Activated CD4-positive, alpha-beta T cell treated with anti-CD3 and anti-CD28 coated beads for 24 hours (primary cell): Measurements from ENCODE around the gene EFCAB14.
"Not testable (repeated sequence)": the region's sequence is repeated elsewhere in the genome, so short reads cannot be mapped to it uniquely, and the experiment has no call there.

Source experiments
- DNase-seq, 2 donors: peaks; one replicate each; pipeline ENCODE4 v3.0.0-alpha.2; 2020; ENCODE audit warnings: low read depth in 2 of 2

The EFCAB14 gene

GRCh38 chr1:46684670-46685069 is 34.2 kb downstream of the EFCAB14 start:
- no peak for DNase-seq

- no peak for DNase-seq
Measured at GRCh38 chr1:46682064-46682463, 36.9 kb downstream of the EFCAB14 start.

- DNase-seq: no peak
Measured at GRCh38 chr1:46681333-46682034, 37.4 kb downstream of the EFCAB14 start.

GRCh38 chr1:46679789-46680573 is 38.9 kb downstream of the EFCAB14 start:
- DNase-seq: no peak

DNA sequence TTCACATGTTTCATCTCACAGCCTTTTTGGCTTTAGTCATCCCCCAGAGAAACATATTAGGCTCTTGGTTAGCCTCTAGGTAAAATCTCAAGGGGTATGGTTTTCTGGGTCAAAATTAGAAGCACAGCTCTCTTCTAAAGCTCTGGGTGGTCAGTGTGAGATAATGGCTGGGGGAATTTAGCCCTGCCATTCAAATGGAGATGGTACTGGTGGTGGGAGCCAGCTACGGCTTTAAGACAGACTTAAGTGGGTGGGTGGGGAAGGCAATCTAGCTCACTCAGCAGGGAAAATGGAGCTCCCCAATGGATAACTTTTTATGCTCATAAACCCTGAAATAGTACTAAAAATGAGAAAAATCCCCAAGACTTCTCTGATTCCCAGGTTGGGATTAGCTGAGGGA is 41.6 kb downstream of the EFCAB14 start:
- no peak for DNase-seq

DNA sequence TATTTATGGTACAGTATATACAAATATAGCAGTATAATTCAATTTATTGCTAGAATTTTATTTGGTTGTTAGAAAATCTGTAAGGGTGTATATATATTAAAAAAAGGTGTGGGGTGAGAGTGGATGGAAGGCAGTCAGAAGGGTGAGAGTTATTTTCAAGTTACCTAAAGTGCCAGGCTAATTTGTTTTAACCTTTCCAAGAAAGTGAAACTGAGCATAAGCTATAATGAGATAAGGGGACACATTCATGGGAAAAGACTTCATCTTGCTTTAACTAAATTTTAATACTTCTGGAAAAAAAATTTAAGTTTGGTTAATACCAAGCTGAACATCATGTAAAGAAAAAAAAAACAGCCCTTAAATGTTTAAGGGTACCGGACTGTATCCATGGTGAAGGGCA is 42.4 kb downstream of the EFCAB14 start:
- DNase-seq: no peak

DNA sequence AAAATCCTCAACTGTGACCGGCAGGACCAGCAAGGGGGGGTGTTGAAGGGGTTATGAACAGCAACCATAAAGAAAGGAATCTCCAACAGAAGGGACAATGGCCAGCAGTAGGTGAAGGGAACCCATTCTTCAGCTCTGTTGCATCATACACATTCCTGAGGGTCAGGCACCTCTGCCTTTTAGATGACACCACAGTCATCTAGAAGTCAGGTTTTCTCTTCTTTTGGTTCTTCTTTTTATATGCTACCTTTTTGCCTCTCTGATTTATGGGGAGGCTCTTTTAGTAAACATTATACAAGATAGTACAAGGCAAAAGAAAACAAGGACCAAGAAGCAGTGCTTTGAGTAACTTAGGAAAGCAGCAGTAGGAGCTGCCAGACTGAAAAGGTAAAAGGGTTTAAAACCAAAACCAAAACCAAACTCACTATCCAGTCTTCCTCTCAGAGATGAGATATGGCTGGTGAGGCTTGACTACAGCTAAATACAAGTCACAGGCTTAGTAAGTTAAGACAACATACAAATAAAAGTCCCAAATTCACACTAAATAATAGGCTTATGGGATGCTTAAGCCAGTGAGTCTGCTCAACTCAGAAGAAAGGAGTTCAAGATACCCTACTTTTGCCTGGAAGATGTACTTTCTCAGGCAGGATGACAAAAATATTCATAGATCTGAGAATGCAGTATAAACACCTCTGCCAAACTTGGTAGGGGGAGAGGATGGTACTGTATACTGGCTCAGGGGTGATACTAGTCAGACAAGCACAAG is 43.2 kb downstream of the EFCAB14 start:
- DNase-seq: no peak

DNA sequence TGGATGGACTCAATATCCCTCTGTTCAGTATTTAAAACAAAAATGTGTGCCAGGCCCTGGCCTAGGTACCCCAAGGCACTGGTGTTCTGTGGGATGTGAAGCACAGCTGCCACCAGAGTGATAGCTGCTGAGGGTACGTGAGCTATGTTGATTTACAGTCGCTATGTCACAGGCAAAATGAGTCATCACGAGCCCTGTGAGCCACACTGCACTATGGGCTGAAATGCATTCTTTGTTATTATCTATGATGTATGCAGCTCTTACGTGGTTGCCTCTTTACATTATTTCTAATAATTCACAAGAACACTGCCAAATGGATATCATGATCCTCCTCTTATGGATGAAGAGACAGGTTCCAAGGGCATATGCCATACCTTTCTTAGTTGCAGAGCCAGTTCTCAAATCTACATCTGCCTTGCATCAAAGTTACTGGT is 45.1 kb downstream of the EFCAB14 start:
- no peak for DNase-seq

DNA sequence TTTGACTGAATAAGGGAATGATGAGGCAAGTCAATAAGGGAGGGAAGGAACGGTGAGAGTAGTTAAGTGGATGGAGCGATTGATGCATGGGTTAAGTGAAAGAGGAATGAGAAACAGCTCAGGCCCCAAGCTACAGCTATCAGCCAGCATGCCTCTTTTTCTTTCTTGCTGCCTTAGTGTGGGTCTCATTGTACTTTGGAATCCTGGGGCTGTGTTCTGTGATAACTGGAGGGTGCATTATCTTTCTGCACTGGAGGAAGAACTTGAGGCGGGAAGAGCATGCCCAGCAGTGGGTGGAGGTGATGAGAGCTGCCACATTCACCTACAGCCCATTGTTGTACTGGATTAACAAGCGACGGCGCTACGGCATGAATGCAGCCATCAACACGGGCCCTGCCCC is 46.2 kb downstream of the EFCAB14 start:
- no peak for DNase-seq

DNA sequence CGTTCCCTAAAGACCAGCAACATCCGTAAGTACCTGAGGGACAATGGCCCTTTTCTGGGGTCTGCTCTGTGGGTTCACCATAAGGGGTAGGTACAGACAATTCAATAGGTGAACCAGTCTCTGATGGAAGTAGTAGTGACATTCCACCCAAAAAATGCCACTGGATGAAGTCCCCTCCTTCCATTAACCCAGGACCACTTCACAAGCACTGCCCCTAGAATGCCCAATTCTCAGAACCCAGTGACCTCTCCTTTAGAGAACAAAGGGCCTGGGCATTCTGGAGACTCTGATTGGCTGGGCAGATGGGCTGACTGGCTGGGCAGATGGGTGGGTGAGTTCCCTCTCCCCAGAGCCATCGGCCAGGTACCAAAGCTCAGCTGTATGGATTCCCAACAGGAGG is 47.4 kb downstream of the EFCAB14 start, which contains the start of gene TEX38:
Gene TEX38, plus strand, starts transcription at position 301 of the 400 bp plus-strand sequence. Its CDS starts 81 bp downstream, at position 382.
- DNase-seq: no peak

- DNase-seq: no peak
Measured at GRCh38 chr1:46670134-46670533, 48.8 kb downstream of the EFCAB14 start.

DNA sequence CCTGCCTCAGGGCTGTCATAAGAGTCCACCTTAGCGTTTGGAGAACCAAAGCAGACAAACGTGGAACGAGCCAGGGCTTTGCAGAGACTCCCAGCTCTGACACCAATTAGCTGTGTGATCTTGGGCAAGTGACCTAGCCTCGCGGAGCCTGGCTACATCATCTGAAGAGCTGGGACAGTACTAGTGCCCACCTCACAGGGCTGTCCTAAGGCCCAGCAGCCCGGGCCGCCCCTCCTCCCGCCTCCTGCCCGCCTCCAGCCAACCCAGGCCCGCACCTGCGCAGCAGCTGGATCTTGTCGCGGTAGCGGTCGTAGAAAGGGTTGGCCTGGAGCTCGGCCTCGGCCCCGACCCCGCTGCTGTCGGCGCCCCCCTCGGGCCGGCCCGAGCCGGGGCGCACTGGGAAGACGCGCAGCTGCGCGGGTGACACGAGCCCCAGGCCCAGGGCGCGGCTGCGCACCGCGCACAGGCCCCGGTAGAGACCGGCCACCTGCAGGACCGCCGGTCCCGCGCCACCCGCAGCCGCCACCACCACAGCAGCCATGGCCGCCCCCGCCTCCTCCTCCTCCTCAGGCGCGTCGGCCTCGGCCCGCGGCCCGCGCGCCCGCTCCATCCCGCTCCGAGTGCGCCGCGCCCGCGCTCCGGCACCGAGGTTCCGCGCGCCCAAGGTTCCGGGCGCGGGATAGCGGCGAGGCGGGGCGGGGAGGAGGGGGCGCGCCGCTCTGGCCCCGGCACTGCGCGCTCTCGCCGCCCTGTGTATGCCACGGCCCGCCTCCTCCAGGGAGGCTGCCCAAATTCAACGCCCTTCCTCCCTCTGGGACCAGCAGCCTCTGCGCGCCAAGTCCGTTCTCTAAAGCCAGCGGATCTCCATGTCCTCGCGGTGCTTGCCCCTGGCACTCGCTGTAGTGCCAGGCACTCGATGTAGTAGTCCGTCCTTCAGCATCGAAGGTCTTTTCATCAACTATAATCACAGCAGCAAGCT is 50.8 kb downstream of the EFCAB14 start, which contains the start of gene ATPAF1:
Gene ATPAF1, minus strand, starts transcription at position 583 of the 979 bp plus-strand sequence. Its CDS starts 42 bp downstream, at position 541.
- peak; percentile 38 to 56 for DNase-seq

DNA sequence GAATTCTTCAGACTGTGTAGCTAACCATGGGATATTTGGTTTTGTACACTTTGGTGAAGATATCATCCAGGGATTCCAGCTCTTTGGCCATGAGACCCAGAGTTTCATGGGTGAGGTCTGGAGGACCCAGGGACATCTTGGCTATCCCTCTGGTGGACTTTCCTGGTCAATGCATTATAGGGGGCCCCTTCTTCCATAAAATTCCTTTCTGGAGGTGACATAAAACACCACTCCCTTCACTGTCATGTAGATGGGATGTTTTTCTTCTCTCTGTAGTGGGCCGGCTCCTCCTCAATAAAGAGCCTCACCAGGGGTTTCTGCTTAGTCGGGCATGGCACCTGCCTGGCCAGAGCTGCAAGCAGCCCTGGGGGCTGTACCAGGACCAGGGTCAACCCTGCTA is 52.9 kb downstream of the EFCAB14 start:
- DNase-seq: no peak

- DNase-seq: not testable (repeated sequence)
Measured at GRCh38 chr1:46662919-46663318, 56.0 kb downstream of the EFCAB14 start.

GRCh38 chr1:46660116-46660515 is 58.8 kb downstream of the EFCAB14 start:
- not testable (repeated sequence) for DNase-seq

DNA sequence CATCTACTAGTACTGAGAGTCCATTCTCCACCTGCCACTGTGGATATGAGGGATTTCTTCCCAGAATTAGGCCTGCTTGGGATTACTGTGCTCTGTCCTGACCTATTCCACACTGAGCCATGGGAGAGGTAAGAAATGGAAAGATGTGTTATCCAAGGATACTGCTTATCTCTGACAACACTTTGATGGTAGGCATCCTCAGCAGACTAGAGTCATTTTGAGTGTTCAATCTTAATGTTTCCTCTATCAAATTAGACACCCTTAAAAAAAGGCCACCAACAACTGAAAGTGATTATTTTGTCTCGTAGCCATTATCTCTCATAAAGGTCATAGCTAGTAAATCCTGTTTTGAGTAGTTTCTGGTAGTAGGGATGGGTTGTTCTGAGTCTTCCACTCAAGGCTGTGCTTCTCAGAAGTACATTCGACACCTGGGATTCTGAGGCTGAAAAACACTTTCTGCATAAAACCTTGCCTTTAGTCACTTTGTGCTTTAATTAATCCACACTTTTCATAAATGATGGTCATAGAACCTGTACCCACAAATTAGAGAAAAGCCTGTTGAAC is 59.5 kb downstream of the EFCAB14 start:
- DNase-seq: no peak

DNA sequence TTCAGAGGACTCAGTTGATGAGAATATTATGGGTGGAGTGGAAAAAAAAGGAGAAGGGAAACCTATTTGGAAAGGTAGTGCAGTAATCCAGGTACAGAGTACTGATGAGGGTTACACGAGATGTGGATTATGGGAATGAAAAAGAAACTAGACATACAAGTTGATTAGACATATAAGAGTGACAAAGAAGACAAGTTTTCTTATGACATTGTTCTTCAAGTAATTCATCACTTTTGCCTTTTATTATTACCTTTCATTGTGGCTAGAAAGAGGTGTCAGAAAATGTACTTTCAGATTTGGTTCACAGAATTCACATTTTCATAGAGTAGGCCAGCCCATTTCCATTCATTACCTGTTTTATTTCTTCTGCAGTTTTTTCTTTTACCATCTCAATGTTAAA is 61.1 kb downstream of the EFCAB14 start:
- DNase-seq: no peak

GRCh38 chr1:46656643-46657042 is 62.3 kb downstream of the EFCAB14 start:
- DNase-seq: no peak

GRCh38 chr1:46655848-46656247 is 63.1 kb downstream of the EFCAB14 start:
- DNase-seq: no peak

- DNase-seq: not testable (repeated sequence)
Measured at GRCh38 chr1:46654698-46655097, 64.2 kb downstream of the EFCAB14 start.

GRCh38 chr1:46654012-46654411 is 64.9 kb downstream of the EFCAB14 start:
- DNase-seq: no peak
